ENCODE measurements around the gene ASPSCR1.

The ASPSCR1 gene

DNA sequence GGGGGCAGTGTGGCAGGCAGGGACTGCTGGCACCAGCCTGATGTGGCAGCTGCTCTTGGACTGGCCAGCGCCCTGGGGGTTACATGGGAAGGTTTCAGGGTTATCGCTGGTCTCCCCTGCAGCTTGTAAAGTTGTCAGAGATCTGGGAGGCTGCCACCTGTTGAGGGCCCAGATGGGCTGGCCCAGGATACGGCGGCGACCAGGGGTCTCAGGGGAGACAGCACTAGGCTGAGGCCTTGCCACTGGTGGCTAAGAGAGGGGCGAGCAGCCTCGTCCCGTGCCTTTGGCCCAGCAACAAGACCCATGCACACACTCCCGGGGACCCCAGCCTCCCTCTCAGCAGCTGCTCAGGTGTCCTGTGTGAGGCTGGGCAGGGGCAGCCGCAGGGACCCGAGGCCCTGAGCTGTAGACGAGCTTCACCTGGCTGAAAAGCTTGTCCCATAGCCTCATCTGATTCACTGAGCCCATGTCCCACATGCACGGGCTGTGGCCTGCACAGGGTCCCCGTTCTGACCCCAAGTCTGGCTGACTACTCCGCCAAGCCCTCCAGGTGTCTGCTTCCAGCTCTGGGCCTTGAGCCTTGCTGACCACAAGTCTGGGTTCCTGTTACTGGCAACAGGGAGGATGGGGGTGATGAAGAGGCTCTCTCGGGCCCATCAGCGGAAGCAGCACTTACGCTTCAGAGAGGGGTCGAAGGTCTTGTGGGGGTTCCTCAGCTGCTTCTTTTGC lies 82.0 kb downstream of the ASPSCR1 start:
- TF ChIP-seq ZFX (IDR thresholded peaks at IDR 0.05) = no peak
- TF ChIP-seq, protein P1, sequence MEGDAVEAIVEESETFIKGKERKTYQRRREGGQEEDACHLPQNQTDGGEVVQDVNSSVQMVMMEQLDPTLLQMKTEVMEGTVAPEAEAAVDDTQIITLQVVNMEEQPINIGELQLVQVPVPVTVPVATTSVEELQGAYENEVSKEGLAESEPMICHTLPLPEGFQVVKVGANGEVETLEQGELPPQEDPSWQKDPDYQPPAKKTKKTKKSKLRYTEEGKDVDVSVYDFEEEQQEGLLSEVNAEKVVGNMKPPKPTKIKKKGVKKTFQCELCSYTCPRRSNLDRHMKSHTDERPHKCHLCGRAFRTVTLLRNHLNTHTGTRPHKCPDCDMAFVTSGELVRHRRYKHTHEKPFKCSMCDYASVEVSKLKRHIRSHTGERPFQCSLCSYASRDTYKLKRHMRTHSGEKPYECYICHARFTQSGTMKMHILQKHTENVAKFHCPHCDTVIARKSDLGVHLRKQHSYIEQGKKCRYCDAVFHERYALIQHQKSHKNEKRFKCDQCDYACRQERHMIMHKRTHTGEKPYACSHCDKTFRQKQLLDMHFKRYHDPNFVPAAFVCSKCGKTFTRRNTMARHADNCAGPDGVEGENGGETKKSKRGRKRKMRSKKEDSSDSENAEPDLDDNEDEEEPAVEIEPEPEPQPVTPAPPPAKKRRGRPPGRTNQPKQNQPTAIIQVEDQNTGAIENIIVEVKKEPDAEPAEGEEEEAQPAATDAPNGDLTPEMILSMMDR (conservative IDR thresholded peaks at IDR 0.05) = no peak
- H3K27ac ChIP-seq = no peak overlapping the region

DNA sequence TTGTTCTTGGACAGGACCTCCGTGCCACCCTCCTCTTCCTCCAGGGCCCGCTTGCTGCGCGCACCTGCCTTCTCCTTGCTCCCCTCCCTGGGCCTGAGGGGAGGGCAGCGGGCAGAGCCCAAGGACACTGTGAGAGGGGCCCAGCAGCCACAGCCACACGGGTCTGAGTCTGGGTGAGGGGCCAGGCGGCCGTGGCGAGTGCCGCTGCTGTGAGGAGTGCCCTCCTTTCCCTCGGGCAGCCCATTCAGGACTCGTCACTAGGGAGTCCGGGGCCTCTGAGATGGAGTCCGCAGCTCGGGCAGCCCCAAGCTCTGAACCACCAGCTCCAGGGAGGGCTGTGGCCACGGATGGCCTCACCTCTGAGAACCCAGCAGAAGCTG lies 82.6 kb downstream of the ASPSCR1 start:
- H3K27ac ChIP-seq = no peak overlapping the region
- TF ChIP-seq ZFX (IDR thresholded peaks at IDR 0.05) = no peak
- TF ChIP-seq, protein P1 (conservative IDR thresholded peaks at IDR 0.05) = no peak

DNA sequence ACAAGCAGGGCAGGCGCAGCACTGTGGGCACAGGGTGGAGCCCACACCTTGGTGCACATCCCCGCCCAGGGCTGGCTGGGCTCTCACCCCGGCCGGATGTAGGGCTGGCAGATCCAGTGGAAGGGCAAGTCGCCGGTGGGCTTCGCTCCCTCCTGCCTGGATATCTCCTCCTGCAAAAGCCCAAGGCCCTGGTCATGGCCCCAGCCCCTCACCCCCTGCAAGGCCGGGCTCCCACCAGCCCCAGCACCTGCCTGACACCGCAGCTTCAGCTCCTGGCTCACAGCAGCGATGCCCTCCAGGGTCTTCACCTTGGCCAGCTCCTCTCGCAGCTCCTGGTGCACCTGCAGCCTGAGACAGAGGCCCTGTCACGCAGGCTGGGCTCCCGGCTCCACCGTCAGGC lies 83.2 kb downstream of the ASPSCR1 start:
- H3K27ac ChIP-seq = peak overlapping the region; percentile 92; the same call in 1 of the 2 replicates
- TF ChIP-seq ZFX (IDR thresholded peaks at IDR 0.05) = no peak
- TF ChIP-seq, protein P1 (conservative IDR thresholded peaks at IDR 0.05) = no peak

DNA sequence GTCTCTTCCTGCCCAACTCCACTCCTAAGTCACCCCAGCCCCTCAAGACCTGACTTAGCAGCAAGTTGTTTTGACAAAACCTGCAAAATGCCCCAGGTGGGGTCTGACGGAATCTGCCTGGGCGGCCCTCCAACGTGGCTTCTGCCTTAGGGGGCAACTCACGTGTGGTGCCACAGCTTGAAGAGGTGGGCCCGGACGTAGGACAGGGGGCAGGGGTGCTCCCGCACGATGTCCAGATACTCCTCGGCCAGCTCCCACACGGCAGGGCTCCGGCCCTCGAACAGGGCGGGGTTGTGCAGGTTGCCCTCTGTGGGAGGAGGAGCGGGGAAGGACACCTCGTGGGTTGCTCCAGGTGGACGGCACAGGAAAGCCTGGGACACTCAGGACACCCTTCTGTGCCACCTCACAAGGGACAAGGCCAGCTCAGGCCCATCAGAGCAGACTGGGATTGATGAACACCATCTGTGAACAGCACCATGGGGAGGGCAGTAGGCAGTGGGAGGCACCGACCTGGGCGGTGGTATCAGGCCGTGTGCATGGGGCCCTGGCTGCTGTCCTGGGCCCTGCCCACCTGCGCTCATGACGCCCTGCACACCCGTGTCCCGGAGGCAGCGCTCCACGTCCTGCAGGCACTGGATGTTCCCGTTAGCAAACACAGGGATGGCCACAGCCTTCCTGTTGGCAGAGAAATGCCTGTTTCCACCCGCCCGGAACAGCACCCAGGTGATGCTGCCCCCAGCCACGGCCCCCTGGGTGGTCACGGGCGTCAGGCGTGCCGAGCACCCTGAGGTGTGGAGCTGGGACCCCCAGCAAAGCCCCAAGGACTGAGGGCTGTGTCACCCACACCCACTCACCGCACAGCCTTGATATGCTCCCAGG lies 83.9 kb downstream of the ASPSCR1 start:
- no peak for TF ChIP-seq ZFX (IDR thresholded peaks at IDR 0.05)
- TF ChIP-seq, protein P1 (conservative IDR thresholded peaks at IDR 0.05) = no peak
- peak overlapping the region; percentile 92; the same call in 1 of the 2 replicates for H3K27ac ChIP-seq

DNA sequence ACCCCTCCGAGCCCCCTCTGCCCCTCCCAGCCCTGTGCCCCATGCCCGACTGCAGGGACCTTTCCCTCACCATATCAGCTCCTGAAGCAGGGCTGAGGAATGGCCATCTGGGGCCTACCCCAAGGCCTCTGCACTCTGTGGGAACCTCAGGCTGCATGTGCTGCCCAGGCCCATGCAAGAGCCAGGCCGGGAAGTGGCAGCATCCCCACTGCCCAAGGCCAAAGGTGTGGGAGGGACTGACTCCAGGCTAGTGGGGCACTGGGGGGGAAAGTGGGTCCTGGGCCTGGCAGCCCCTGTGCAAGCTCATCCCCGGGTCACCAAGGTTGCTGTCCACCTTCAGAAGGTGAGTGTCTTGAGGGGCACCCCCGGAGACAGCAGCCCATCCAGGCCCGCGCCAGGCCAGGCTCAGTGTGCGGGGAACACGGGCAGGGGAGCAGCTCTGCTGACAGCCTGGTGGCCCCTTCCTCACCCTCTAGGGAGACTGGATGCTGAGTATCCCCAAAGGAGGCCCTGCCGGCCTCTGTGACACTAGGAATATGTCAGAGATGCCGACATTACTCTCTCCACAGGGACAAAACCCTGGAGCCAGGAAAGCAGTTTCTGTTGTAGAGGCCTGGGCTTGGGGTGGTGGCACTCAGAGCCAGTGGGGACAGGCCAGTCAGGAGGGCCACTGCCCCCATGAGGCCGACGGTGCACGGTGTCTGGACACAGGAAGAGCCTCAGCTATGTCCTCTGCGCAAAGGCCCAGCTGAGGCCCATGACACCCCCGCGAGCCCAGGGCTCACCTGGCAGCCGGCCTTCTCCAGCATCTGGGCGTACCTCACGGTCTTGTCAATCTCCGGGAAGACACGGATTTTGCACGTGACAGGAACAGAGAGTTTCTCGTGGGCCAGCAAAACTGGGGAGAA lies 84.9 kb downstream of the ASPSCR1 start:
- H3K27ac ChIP-seq = peak overlapping the region; percentile 92
- no peak for TF ChIP-seq ZFX (IDR thresholded peaks at IDR 0.05)
- TF ChIP-seq, protein P1 (conservative IDR thresholded peaks at IDR 0.05) = no peak

DNA sequence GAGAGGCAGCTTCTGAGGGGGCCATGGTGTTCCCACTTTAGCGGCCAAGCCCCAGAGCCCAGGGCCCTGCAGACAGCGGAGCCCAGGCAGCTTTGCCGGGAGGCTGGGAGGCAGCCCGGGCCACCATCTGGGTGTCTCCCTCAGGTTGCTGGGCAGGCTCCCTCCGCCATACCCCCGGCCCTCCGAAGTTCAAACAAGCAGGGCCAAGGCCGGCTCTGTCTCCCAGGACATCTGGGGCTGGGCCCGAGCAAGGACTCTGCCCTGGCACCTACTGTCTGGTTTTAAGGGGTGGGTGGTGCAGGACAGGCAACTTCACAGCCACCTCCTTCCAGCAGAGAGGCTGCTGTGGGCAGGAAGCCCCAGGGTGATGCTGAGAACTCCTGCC lies 85.5 kb downstream of the ASPSCR1 start:
- peak overlapping the region; percentile 92 for H3K27ac ChIP-seq
- no peak for TF ChIP-seq ZFX (IDR thresholded peaks at IDR 0.05)
- TF ChIP-seq, protein P1 (conservative IDR thresholded peaks at IDR 0.05) = no peak

Data from C4-2B (cell line).